Activated T-cell treated with anti-CD3 and anti-CD28 coated beads, Interleukin-2, amount 50 U/mL, for 24 hours (primary cell): ENCODE data around the gene EXD3.

Source experiments
- DNase-seq: peaks from one replicate; pipeline ENCODE4 v3.0.0-alpha.2; 2020
- H3K27ac Mint-ChIP-seq: 2 replicates; pipeline ENCODE4 v1.8.0; 2020; ENCODE audit warnings: mild to moderate bottlenecking, mixed read lengths
- H3K27me3 Mint-ChIP-seq: 2 replicates; pipeline ENCODE4 v1.8.0; 2020; ENCODE audit warnings: mixed read lengths
- H3K36me3 Mint-ChIP-seq: 2 replicates; pipeline ENCODE4 v1.8.0; 2020; ENCODE audit warnings: low read depth, mixed read lengths
- H3K4me1 Mint-ChIP-seq: 2 replicates; pipeline ENCODE4 v1.8.0; 2020; ENCODE audit warnings: low read depth, mixed read lengths
- H3K4me3 Mint-ChIP-seq: 2 replicates; pipeline ENCODE4 v1.8.0; 2020; ENCODE audit warnings: mild to moderate bottlenecking, moderate library complexity, mixed read lengths
- H3K9me3 Mint-ChIP-seq: 2 replicates; pipeline ENCODE4 v1.8.0; 2020; ENCODE audit warnings: mixed read lengths

Gene EXD3

DNA sequence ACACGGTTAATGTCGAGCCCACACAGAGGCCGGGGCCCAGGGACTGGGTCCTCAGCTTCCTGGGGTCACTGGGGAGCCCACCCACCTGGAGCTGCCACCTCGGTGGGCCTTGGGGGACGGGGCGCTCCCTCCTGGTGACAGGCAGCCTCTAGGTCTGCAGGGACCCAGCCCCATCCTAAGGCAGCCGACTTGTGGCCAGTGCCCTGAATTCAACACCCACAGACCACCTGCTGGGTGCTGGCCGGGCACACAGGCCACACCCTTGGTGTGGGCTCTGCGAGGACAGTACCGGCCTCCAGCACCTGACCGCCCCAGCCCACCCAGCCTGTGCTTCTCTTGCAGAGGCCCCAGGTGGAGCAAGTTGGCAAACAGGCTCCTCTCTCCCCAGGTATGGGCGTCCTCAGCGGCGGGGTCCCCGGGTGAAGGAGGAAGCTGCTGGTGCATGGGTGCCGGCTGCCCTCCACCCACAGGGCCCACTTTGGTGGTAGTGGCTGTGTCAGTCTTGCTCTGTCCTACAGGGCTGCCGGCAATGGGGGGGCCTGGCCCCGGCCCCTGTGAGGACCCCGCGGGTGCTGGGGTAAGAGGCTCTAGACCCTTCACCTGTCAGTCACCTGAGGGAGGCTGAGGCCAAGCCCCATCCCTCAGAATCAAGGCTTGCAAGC lies 9.9 kb upstream of the EXD3 start:
- no peak overlapping the region for H3K27ac Mint-ChIP-seq
- H3K9me3 Mint-ChIP-seq: no peaks in the 10 kb centered on the region
- no peak overlapping the region for H3K4me3 Mint-ChIP-seq
- DNase-seq: no peak
- no peaks in the 10 kb centered on the region for H3K27me3 Mint-ChIP-seq
- no peaks in the 10 kb centered on the region for H3K36me3 Mint-ChIP-seq
- H3K4me1 Mint-ChIP-seq: no peaks in the 10 kb centered on the region

- no peak overlapping the region for H3K4me3 Mint-ChIP-seq
- no peaks in the 10 kb centered on the region for H3K27me3 Mint-ChIP-seq
- no peaks in the 10 kb centered on the region for H3K4me1 Mint-ChIP-seq
- H3K9me3 Mint-ChIP-seq: no peaks in the 10 kb centered on the region
- no peak for DNase-seq
- no peaks in the 10 kb centered on the region for H3K36me3 Mint-ChIP-seq
- no peak overlapping the region for H3K27ac Mint-ChIP-seq
Measured at GRCh38 chr9:137431416-137431931, 8.5 kb upstream of the EXD3 start.

GRCh38 chr9:137430723-137431415 lies 7.9 kb upstream of the EXD3 start:
- no peaks in the 10 kb centered on the region for H3K9me3 Mint-ChIP-seq
- no peak overlapping the region for H3K27ac Mint-ChIP-seq
- no peaks in the 10 kb centered on the region for H3K36me3 Mint-ChIP-seq
- H3K27me3 Mint-ChIP-seq: no peaks in the 10 kb centered on the region
- H3K4me3 Mint-ChIP-seq: no peak overlapping the region
- H3K4me1 Mint-ChIP-seq: no peaks in the 10 kb centered on the region
- no peak for DNase-seq

GRCh38 chr9:137429974-137430722 lies 7.2 kb upstream of the EXD3 start:
- no peak overlapping the region for H3K27ac Mint-ChIP-seq
- H3K27me3 Mint-ChIP-seq: no peaks in the 10 kb centered on the region
- no peak overlapping the region for H3K4me3 Mint-ChIP-seq
- no peaks in the 10 kb centered on the region for H3K9me3 Mint-ChIP-seq
- no peaks in the 10 kb centered on the region for H3K4me1 Mint-ChIP-seq
- no peaks in the 10 kb centered on the region for H3K36me3 Mint-ChIP-seq
- no peak for DNase-seq

GRCh38 chr9:137429546-137429890 lies 6.6 kb upstream of the EXD3 start:
- H3K36me3 Mint-ChIP-seq: no peaks in the 10 kb centered on the region
- no peaks in the 10 kb centered on the region for H3K4me1 Mint-ChIP-seq
- H3K27me3 Mint-ChIP-seq: no peaks in the 10 kb centered on the region
- H3K27ac Mint-ChIP-seq: no peak overlapping the region
- H3K9me3 Mint-ChIP-seq: no peaks in the 10 kb centered on the region
- DNase-seq: no peak
- no peak overlapping the region for H3K4me3 Mint-ChIP-seq

DNA sequence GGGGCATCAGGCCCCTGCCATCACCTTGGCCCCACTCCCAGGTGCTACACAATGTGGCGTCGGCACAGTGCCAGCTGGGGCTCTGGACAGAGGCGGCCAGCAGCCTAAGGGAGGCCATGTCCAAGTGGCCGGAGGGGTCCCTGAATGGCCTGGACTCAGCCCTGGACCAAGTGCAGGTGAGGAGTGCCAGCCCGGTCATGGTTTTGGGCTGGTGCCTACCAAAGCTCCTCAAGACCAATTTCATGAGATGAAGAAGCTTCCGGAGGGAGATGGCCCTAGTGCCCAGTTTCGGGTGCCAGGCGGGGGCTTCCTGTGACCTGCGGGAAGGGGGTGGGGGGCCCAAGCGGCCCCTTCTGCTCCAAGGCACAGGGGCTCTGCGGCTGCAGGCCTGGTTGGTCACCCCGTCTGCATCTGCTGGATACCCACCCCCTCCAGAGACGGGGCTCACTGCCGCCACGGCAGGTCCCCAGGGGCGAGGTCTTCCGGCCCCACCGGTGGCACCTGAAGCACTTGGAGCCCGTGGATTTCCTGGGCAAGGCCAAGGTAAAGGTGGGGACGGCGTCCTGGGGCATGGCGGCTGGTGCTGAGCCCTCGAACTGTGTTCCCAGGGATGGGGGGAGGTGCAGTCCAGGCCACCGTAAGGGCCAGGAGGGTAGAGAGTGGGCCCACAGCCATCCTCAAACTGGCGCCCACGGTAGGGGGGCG lies 6.0 kb upstream of the EXD3 start:
- Mint-ChIP-seq H3K27me3 (no peaks in the 10 kb centered on the region), H3K27ac (no peak overlapping the region), H3K36me3 (no peaks in the 10 kb centered on the region), H3K4me1 (no peaks in the 10 kb centered on the region), H3K4me3 (no peak overlapping the region), H3K9me3 (no peaks in the 10 kb centered on the region)
- DNase-seq: no peak

- DNase-seq: no peak
- no peaks in the 10 kb centered on the region for H3K4me1 Mint-ChIP-seq
- no peak overlapping the region for H3K4me3 Mint-ChIP-seq
- no peak overlapping the region for H3K27ac Mint-ChIP-seq
- H3K9me3 Mint-ChIP-seq: no peaks in the 10 kb centered on the region
- no peaks in the 10 kb centered on the region for H3K36me3 Mint-ChIP-seq
- H3K27me3 Mint-ChIP-seq: no peaks in the 10 kb centered on the region
Measured at GRCh38 chr9:137428311-137428630, 5.3 kb upstream of the EXD3 start.

DNA sequence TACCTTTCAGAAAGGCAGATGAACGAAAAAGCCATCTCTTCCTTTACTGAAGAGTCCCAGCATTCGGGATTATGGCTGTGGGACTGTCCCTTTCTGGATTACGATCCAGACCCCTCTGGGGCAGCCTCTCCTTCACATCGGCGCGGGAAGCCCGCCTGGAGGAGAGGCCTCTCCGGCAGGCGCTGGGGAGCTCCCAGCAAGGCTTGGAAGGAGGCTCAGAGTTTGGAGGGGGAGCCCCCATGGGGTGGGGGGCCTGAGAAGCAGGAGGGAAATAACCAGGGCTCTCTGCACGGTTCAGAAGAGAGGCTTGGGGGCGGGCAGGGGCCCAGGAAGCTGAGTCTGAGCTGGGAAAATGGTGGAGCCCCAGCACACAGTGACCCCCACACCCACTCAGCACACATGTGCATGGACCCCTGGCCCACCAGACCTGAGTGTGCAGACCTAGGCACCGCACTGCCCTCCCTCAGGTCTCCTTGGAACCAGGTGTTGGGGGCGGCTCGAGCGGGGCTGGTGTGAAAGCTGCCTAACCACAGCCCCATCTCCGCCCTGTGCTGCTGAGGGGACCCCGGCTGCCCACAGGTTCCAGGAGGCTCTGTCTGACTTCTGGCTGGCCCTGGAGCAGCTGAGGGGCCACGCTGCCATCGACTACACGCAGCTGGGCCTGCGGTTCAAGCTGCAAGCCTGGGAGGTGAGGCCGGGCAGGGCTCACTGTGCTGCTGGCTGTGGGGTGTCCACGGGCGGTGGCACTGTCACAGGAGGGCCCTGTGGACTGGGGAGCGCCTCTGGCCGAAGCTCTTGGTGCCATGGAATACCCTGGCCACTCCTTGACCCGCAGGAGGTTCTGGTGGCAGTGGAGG lies 4.7 kb upstream of the EXD3 start:
- no peak for DNase-seq
- H3K4me1 Mint-ChIP-seq: no peaks in the 10 kb centered on the region
- no peak overlapping the region for H3K27ac Mint-ChIP-seq
- H3K4me3 Mint-ChIP-seq: no peak overlapping the region
- no peaks in the 10 kb centered on the region for H3K9me3 Mint-ChIP-seq
- no peaks in the 10 kb centered on the region for H3K36me3 Mint-ChIP-seq
- H3K27me3 Mint-ChIP-seq: no peaks in the 10 kb centered on the region

DNA sequence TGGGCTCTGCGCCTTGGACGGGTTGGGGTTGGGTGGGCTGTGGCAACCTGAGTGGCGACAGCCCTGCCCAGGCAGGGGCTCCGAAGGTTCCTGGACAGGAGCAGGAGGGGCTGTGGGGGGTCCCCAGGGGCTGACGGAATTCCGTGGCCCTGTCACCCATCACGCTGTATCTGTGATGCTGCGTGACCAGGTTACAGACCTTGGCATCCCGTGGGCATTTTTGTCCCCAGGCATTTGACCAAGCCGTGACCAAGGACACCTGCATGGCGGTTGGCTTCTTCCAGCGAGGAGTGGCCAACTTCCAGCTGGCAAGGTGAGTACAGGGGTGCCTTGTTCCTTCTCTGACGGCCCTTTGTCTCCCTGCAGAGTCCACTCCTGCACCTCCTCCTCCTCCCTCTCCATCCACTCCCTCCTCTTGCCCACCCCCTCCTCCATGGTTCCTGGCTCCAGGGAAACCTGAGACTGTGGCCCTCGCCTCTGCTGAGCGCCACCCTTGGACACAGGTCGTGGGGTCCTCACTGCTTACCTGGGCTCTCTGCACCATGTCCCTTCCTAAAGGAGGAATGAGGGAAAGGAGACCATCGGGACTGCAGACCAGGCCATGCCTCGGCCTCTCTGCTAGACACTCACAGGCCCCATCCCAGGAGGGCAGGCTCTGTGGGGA lies 3.2 kb upstream of the EXD3 start:
- H3K27ac Mint-ChIP-seq: no peak overlapping the region
- H3K27me3 Mint-ChIP-seq: no peaks in the 10 kb centered on the region
- H3K9me3 Mint-ChIP-seq: no peaks in the 10 kb centered on the region
- H3K36me3 Mint-ChIP-seq: peaks cover 7% of the 10 kb centered on the region
- H3K4me1 Mint-ChIP-seq: peaks cover 11% of the 10 kb centered on the region
- no peak overlapping the region for H3K4me3 Mint-ChIP-seq
- no peak for DNase-seq

- no peaks in the 10 kb centered on the region for H3K9me3 Mint-ChIP-seq
Measured at GRCh38 chr9:137423514-137424291, 741 bp upstream of the EXD3 start.

DNA sequence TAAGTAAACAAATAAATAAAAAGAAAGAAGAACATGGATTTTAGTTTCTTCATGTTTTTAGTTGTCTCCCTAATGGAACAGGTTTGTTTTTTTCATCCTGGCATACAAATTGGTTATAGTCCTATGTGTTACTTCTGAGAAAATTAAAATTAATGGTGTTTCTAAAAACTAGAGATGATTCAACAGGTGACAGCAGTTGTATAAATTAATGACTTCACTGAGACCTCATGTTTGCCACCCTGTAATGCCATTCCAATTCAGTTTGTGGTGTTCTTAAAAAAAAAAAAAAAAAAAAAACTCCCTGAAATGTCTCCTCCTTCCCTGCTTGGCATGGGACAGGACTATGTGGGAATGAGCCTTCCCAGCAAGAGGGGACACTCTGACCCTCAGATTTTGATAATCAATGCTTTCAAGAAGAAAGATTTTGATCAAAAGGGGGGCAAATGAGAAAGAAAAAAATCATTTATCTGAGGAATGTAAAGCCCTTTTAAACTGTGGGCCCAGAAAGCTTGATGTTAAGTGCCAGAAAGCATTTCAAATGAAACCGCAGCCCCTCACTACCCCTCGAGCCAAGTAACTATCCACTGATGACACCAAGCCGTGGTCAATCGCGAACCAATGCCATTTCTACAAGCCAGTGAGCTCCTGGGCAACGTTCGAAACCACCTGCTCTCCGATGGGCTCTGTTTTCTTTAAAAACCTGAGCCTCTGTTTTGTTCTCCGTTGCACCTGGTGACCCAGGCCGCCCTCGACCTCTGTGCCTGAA lies 941 bp downstream of the EXD3 start:
- H3K4me3 Mint-ChIP-seq: peak overlapping the region; percentile 86

More at GRCh38 chr9:137423514-137424291, 741 bp upstream of the EXD3 start:
- DNase-seq: no peak
- H3K27me3 Mint-ChIP-seq: no peaks in the 10 kb centered on the region
- peaks cover 14% of the 10 kb centered on the region for H3K36me3 Mint-ChIP-seq
- H3K4me3 Mint-ChIP-seq: peak overlapping the region; percentile 53
- peaks cover 18% of the 10 kb centered on the region for H3K4me1 Mint-ChIP-seq
- H3K27ac Mint-ChIP-seq: no peak overlapping the region

DNA sequence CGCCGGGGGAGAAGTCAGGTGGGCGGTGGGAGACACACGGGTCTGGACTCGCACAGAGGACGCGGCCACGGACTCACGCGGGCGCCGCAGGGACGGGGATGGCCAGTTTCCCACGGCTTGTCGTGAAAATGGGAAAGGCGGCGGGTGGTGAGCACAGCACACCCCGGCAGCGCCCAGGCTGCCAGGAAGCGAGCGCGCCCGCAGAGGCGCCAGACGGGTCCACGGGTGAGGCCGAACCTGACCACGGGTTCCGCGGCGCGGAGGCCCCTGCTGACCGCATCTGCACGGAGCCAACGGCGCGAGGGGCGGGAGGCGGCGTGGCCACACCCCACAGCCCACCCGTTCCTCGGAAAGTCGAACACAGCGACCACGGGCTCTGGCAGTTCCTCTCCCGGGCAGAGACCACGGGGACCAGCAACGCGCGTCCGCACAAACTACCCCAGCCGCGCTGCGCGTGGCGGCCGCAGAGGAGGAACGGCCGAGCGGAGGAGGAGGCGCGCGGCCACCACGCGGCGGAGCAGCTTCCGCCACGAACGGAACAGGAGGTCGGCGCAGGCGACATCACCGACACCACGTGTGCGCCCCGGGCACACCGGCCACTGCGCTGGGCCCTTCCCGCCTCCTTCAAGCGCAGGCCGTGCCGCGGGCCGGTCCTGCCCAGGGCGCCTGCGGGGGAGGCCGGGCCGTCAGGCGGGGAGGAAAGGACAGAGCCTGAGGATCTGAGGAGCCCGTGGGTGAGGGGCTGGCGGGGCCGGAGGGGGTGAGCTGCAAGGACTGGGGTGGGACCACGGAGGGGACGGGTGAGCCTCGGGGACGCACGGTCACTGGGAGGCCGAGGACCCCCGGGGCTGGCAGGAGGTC lies 5.6 kb downstream of the EXD3 start:
- peak overlapping the region; percentile 77 for H3K27ac Mint-ChIP-seq
- H3K9me3 Mint-ChIP-seq: no peaks in the 10 kb centered on the region
- H3K4me3 Mint-ChIP-seq: peak overlapping the region; percentile 76
- H3K27me3 Mint-ChIP-seq: no peaks in the 10 kb centered on the region
- peak; percentile 59 for DNase-seq
- peaks cover 13% of the 10 kb centered on the region for H3K36me3 Mint-ChIP-seq
- peaks cover 22% of the 10 kb centered on the region for H3K4me1 Mint-ChIP-seq

More for the DNA sequence above, 941 bp downstream of the EXD3 start:
- Mint-ChIP-seq H3K4me1 (peaks cover 19% of the 10 kb centered on the region), H3K27ac (peak overlapping the region; percentile 70), H3K36me3 (peaks cover 14% of the 10 kb centered on the region), H3K27me3 (no peaks in the 10 kb centered on the region), H3K9me3 (no peaks in the 10 kb centered on the region)
- no peak for DNase-seq
